Adrenal gland (tissue), 5 donors: Measurements from ENCODE around the gene FAN1.

Experiments
- POLR2A ChIP-seq, 2 donors: fragments of 450-650 bp; IDR thresholded peaks; one replicate each; pipeline ENCODE4 v1.6.1; 2017; ENCODE audit warnings: antibody characterized with exemption in 2 of 2, mild to moderate bottlenecking in 2 of 2, moderate library complexity in 1 of 2
- TF ChIP-seq, protein P1 (sequence below), 6 experiments: fragments of 450-650 bp in 4 of 6; fragments of 200-600 bp in 2 of 6; sonication (generic) in 1 of 6; IDR thresholded peaks; 1 replicate in 5 of 6; 2 replicates in 1 of 6; pipeline versions ENCODE4 v1.5.1 to v1.8.0; 2016 to 2021; ENCODE audit warnings: antibody characterized with exemption in 6 of 6, mild to moderate bottlenecking in 2 of 6, moderate library complexity in 1 of 6
- donor health status: DM: no; HTN: no; CAD: no.

GRCh38 chr15:30990036-30990435 is 86.3 kb downstream of the FAN1 start:
- TF ChIP-seq, protein P1, sequence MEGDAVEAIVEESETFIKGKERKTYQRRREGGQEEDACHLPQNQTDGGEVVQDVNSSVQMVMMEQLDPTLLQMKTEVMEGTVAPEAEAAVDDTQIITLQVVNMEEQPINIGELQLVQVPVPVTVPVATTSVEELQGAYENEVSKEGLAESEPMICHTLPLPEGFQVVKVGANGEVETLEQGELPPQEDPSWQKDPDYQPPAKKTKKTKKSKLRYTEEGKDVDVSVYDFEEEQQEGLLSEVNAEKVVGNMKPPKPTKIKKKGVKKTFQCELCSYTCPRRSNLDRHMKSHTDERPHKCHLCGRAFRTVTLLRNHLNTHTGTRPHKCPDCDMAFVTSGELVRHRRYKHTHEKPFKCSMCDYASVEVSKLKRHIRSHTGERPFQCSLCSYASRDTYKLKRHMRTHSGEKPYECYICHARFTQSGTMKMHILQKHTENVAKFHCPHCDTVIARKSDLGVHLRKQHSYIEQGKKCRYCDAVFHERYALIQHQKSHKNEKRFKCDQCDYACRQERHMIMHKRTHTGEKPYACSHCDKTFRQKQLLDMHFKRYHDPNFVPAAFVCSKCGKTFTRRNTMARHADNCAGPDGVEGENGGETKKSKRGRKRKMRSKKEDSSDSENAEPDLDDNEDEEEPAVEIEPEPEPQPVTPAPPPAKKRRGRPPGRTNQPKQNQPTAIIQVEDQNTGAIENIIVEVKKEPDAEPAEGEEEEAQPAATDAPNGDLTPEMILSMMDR (IDR thresholded peaks at IDR 0.05) = no peak
- no peak for TF ChIP-seq POLR2A (IDR thresholded peaks at IDR 0.05)
